HEK293 (cell line): Measurements from ENCODE around the gene POC1B.

Source experiments
- CTCF ChIA-PET: fragments of 350-600 bp; formaldehyde crosslinking; extraction: SDS; loops from one replicate; lab custom pipeline; 2021; ENCODE audit warnings: antibody characterized with exemption; lab: Yijun Ruan, JAX
- POLR2A ChIA-PET: fragments of 300-600 bp; formaldehyde crosslinking; extraction: SDS; loops from one replicate; lab custom pipeline; 2020; ENCODE audit warnings: antibody characterized with exemption, inconsistent platforms; lab: Yijun Ruan, JAX
- H3K27ac ChIP-seq: fragments of 200-500 bp; sonication (Bioruptor generic); 2 replicates; pipeline ENCODE4 v1.5.1; 2014; ENCODE audit warnings: low read depth, low read length, control low read depth, inconsistent platforms; ENCODE audit errors: extremely low read depth
- H3K36me3 ChIP-seq, 2 experiments: fragments of 200-500 bp in 1 of 2; sonication (Bioruptor generic) in 1 of 2; 1 replicate in 1 of 2; 2 replicates in 1 of 2; pipeline ENCODE4 v1.5.1; 2014 to 2017; ENCODE audit warnings: inconsistent platforms in 2 of 2, low read length in 2 of 2; ENCODE audit not compliant: control insufficient read depth in 2 of 2, insufficient read depth in 1 of 2
- H3K4me1 ChIP-seq: fragments of 200-500 bp; sonication (Bioruptor generic); 2 replicates; pipeline ENCODE4 v1.5.1; 2014; ENCODE audit warnings: mild to moderate bottlenecking, low read length, inconsistent platforms; ENCODE audit not compliant: control insufficient read depth, insufficient read depth
- H3K4me3 ChIP-seq: 2 replicates; pipeline ENCODE4 v1.5.1; 2011; ENCODE audit warnings: low read depth, mild to moderate bottlenecking, control low read depth, low read length, moderate library complexity
- H3K9me3 ChIP-seq: fragments of 200-500 bp; sonication (Bioruptor generic); 2 replicates; pipeline ENCODE4 v1.5.1; 2014; ENCODE audit warnings: low read depth, low read length, inconsistent platforms; ENCODE audit not compliant: control insufficient read depth, insufficient read depth
- AEBP2 ChIP-seq: fragments of 450-650 bp; formaldehyde crosslinking; IDR thresholded peaks from 2 replicates; pipeline ENCODE4 v1.5.1; 2016; ENCODE audit warnings: missing biosample characterization, missing genetic modification characterization, borderline replicate concordance
- BCL11A ChIP-seq: fragments of 450-650 bp; formaldehyde crosslinking; IDR thresholded peaks from 2 replicates; pipeline ENCODE4 v1.5.1; 2016; ENCODE audit warnings: low read depth, missing biosample characterization, missing genetic modification characterization
- BCL11B ChIP-seq: fragments of 450-650 bp; formaldehyde crosslinking; IDR thresholded peaks from 2 replicates; pipeline ENCODE4 v1.5.1; 2016; ENCODE audit warnings: low read depth, missing biosample characterization, missing genetic modification characterization
- CTCF ChIP-seq: fragments of 450-650 bp; formaldehyde crosslinking; IDR thresholded peaks from 2 replicates; pipeline ENCODE4 v1.5.1; 2016; ENCODE audit warnings: missing biosample characterization, missing genetic modification characterization
- EGR2 ChIP-seq: fragments of 450-650 bp; formaldehyde crosslinking; IDR thresholded peaks from 2 replicates; pipeline ENCODE4 v1.5.1; 2016; ENCODE audit warnings: low read depth, missing biosample characterization, missing genetic modification characterization
- GFI1B ChIP-seq: fragments of 450-650 bp; formaldehyde crosslinking; IDR thresholded peaks from 2 replicates; pipeline ENCODE4 v1.5.1; 2016; ENCODE audit warnings: missing biosample characterization, missing genetic modification characterization
- GLIS1 ChIP-seq: fragments of 450-650 bp; formaldehyde crosslinking; IDR thresholded peaks from 2 replicates; pipeline ENCODE4 v1.5.1; 2016; ENCODE audit warnings: missing biosample characterization, missing genetic modification characterization
- OSR2 ChIP-seq: fragments of 450-650 bp; formaldehyde crosslinking; IDR thresholded peaks from 2 replicates; pipeline ENCODE4 v1.5.1; 2016; ENCODE audit warnings: missing biosample characterization, missing genetic modification characterization
- REST ChIP-seq: fragments of 450-650 bp; formaldehyde crosslinking; IDR thresholded peaks from 2 replicates; pipeline ENCODE4 v1.5.1; 2016; ENCODE audit warnings: missing biosample characterization, missing genetic modification characterization
- SETDB1 ChIP-seq: IDR thresholded peaks from one replicate; pipeline ENCODE4 v1.6.1; 2017; ENCODE audit warnings: mild to moderate bottlenecking, low read length, moderate library complexity, mixed read lengths; ENCODE audit not compliant: insufficient read length
- ZBTB17 ChIP-seq: fragments of 450-650 bp; formaldehyde crosslinking; IDR thresholded peaks from 2 replicates; pipeline ENCODE4 v1.5.1; 2016; ENCODE audit warnings: missing biosample characterization, missing genetic modification characterization
- ZFP69B ChIP-seq: fragments of 450-650 bp; formaldehyde crosslinking; IDR thresholded peaks from 2 replicates; pipeline ENCODE4 v1.5.1; 2016; ENCODE audit warnings: missing biosample characterization, missing genetic modification characterization
- ZNF16 ChIP-seq: fragments of 450-650 bp; formaldehyde crosslinking; IDR thresholded peaks from 2 replicates; pipeline ENCODE4 v1.5.1; 2016; ENCODE audit warnings: low read depth, missing biosample characterization, missing genetic modification characterization
- ZNF335 ChIP-seq: fragments of 450-650 bp; formaldehyde crosslinking; conservative IDR thresholded peaks from 2 replicates; pipeline ENCODE4 v1.5.1; 2016; ENCODE audit warnings: missing biosample characterization, missing genetic modification characterization
- ZNF558 ChIP-seq: fragments of 450-650 bp; formaldehyde crosslinking; IDR thresholded peaks from 2 replicates; pipeline ENCODE4 v1.5.1; 2016; ENCODE audit warnings: missing biosample characterization, missing genetic modification characterization
- ZNF621 ChIP-seq: fragments of 450-650 bp; formaldehyde crosslinking; IDR thresholded peaks from 2 replicates; pipeline ENCODE4 v1.5.1; 2017; ENCODE audit warnings: missing biosample characterization, missing genetic modification characterization
- ZNF677 ChIP-seq: fragments of 450-650 bp; IDR thresholded peaks from 2 replicates; pipeline ENCODE4 v1.5.0; 2018; ENCODE audit warnings: missing biosample characterization, mild to moderate bottlenecking, missing genetic modification characterization, moderate library complexity
- ZNF707 ChIP-seq: fragments of 450-650 bp; formaldehyde crosslinking; IDR thresholded peaks from 2 replicates; pipeline ENCODE4 v1.5.1; 2016; ENCODE audit warnings: missing biosample characterization, missing genetic modification characterization
- ZNF768 ChIP-seq: fragments of 450-650 bp; formaldehyde crosslinking; IDR thresholded peaks from 2 replicates; pipeline ENCODE4 v1.5.1; 2018; ENCODE audit warnings: missing biosample characterization, mild to moderate bottlenecking, missing genetic modification characterization
- ZNF791 ChIP-seq: fragments of 450-650 bp; formaldehyde crosslinking; IDR thresholded peaks from 2 replicates; pipeline ENCODE4 v1.5.1; 2016; ENCODE audit warnings: missing biosample characterization, missing genetic modification characterization
- ZNF792 ChIP-seq: fragments of 450-650 bp; formaldehyde crosslinking; IDR thresholded peaks from 2 replicates; pipeline ENCODE4 v1.5.1; 2016; ENCODE audit warnings: missing biosample characterization, missing genetic modification characterization
- TF ChIP-seq, protein P1 (sequence below): fragments of 450-650 bp; formaldehyde crosslinking; optimal IDR thresholded peaks from 2 replicates; pipeline ENCODE3; 2016; ENCODE audit warnings: missing biosample characterization, mild to moderate bottlenecking, missing genetic modification characterization

Gene POC1B

DNA sequence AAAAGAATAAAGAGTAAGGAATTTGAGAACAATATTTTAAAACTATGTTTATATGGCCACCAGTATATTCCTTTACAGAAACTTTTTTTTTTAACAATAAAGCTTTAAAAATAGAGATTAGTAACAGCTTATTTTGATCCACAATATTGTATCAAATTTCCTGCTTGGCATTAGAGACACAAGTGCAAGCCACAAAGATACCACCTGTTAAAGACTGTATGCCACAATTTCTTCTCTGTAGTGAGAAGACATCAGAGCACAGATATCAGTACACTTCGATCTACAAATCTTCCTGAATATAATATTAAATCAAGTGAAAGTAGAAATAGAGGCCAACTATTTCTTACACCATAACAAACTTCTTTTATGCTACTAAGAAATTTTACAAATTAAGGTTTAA, 69.3 kb downstream of the POC1B start:
- Histone ChIP-seq H3K9me3 (no peaks in the 10 kb centered on the region), H3K27ac (no peak overlapping the region), H3K4me3 (no peak overlapping the region), H3K4me1 (peaks cover 23% of the 10 kb centered on the region), H3K36me3 (no peaks in the 10 kb centered on the region)
- ChIA-PET CTCF (interaction anchor here (0.6 to 1.0 kb wide), 3 partner anchors 10 to 438 kb away, joined by 3 to 4 read pairs (median 3); no protein-coding TSS in a partner anchor), POLR2A (no interaction called here)
- TF ChIP-seq ZNF558 (no peak), ZNF335 (tag by site-specific recombination) (no peak), AEBP2 (no peak), GFI1B (tag by site-specific recombination) (no peak), BCL11B (no peak)

DNA sequence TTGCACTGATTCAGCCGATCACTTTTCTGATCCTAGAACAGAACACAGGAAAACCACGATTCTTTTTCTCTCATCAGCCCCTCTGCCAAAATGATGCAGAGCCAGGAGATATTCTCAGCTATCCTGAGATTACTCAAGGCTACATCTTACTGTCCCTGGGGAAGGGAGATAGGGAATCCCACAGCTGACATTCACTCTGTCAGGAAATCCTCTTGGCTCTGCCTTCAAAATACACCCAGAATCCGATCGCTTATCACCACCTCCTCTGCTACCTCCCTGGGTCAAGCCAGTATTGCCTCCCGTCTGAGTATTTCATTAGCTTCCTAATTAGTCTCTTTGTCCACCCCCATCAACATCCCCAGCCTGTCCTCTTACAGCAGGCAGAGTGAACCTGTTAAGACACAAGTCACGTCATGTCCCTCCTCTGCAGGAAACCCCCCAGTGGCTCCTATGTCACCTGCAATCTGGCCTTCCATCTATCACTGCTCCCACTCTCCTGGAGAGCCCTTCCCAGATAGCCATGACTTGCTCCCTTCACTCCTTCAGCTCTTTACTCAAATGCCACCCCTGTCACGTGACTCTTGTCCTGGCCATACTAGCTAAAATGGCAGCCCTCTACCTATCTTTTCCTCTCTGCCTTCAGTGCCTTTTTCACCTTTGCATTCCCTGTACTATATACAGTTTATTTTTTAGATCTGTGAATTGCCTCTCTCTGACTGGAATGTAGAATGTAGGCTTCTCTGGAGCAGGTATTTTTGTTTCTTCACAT, 71.6 kb downstream of the POC1B start:
- H3K4me3 ChIP-seq, result no peak overlapping the region
- H3K36me3 ChIP-seq, result no peaks in the 10 kb centered on the region
- TF ChIP-seq CTCF (tag by site-specific recombination) (peak; percentile 23; the same call in 1 of the 2 replicates), GLIS1 (tag by site-specific recombination) (peak; percentile 92), EGR2 (peak; percentile 47; the same call in 1 of the 2 replicates), ZNF16 (tag by site-specific recombination) (no peak), ZNF707 (no peak)
- H3K9me3 ChIP-seq, result no peaks in the 10 kb centered on the region
- CTCF ChIA-PET, result interaction anchor here (1.2 kb wide), 1 partner anchor 403 kb away, joined by 4 read pairs; no protein-coding TSS in a partner anchor
- peaks cover 27% of the 10 kb centered on the region for H3K4me1 ChIP-seq
- POLR2A ChIA-PET, result interaction anchor here (1.4 to 1.5 kb wide), 2 partner anchors 101 to 102 kb away, joined by 3 to 4 read pairs; partner anchors contain the start of gene DUSP6
- H3K27ac ChIP-seq, result no peak overlapping the region; the same call in 1 of the 2 replicates

DNA sequence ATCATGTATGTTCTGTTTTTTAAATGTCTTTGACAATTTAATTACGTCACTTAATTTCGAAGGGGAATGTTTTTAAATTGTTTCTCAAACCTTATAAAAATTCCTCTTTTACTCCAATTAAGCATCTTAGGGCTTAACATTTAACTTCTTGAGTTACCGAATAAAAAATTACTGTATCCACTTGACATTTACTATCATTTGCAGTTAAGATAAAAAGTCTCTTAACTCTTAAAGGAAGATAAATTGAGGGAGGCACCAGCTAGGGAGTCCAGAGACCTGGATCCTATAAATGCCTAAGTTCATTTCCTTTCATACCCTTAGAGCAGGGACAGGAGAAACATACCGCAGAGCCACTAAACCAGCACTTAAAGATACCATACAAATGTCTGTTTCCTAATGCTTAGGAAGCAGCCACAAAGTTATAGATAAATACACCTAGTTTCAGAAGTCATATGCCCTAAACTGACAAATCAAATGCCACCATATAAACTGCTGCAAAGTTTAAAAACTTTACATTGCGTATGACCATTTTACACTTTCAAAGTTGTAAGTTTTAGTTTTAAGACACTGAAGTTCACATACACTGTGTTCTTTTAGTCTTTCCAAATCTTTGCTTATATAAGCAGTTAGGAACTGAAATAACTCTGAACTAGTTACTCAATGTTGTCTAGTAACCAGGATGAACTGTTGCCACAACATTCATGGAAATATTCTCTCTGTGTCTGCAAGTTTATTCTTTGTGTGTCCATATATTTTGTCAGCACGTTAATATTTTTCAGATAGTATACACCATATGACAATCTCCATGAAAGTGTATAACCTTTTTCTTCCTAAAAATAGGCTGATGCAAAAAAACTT, 72.5 kb downstream of the POC1B start:
- H3K4me3 ChIP-seq, result no peak overlapping the region
- no peak overlapping the region for H3K27ac ChIP-seq
- H3K36me3 ChIP-seq, result no peaks in the 10 kb centered on the region
- H3K9me3 ChIP-seq, result no peaks in the 10 kb centered on the region
- ChIA-PET CTCF (interaction anchor here (1.2 kb wide), 1 partner anchor 402 kb away, joined by 4 read pairs; no protein-coding TSS in a partner anchor), POLR2A (interaction anchor here (1.4 to 1.5 kb wide), 2 partner anchors 100 to 101 kb away, joined by 3 to 4 read pairs; partner anchors contain the start of gene DUSP6)
- H3K4me1 ChIP-seq, result peaks cover 27% of the 10 kb centered on the region
- TF ChIP-seq ZNF768 (no peak), ZNF791 (tag by site-specific recombination) (no peak), ZBTB17 (tag by site-specific recombination) (peak; percentile 35; the same call in 1 of the 2 replicates), ZNF677 (tag by site-specific recombination) (no peak), OSR2 (peak; percentile 72; the same call in 1 of the 2 replicates), ZNF792 (tag by site-specific recombination) (no peak), ZNF621 (no peak), REST (tag by site-specific recombination) (no peak), SETDB1 (no peak), ZFP69B (tag by site-specific recombination) (no peak), BCL11A (tag by site-specific recombination) (0 out of 2 replicates have a peak, but pooled peaks have one; percentile 38)
- TF ChIP-seq, protein P1, sequence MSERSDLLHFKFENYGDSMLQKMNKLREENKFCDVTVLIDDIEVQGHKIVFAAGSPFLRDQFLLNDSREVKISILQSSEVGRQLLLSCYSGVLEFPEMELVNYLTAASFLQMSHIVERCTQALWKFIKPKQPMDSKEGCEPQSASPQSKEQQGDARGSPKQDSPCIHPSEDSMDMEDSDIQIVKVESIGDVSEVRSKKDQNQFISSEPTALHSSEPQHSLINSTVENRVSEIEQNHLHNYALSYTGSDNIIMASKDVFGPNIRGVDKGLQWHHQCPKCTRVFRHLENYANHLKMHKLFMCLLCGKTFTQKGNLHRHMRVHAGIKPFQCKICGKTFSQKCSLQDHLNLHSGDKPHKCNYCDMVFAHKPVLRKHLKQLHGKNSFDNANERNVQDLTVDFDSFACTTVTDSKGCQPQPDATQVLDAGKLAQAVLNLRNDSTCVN (tag by site-specific recombination), result no peak
